IMR-90 (cell line): Measurements from ENCODE around the gene TMEM59. TPM values are rescaled to one million over a fixed set of nuclear protein-coding genes. Genes with fewer than 3 reads are reported as not detected.
"Not testable (repeated sequence)": the region's sequence is repeated elsewhere in the genome, so short reads cannot be mapped to it uniquely, and the experiment has no call there.

Experiments used
- ATAC-seq: fragments of 200-7000 bp; cut with Tn5 transposase; 2 replicates; pipeline ENCODE4 v1.9.1; 2020; ENCODE audit warnings: low read depth, mild to moderate bottlenecking, moderate library complexity
- BruUV-seq: library from RNA; stranded (reverse); fragments of 400-500 nt; replicated peaks from 2 replicates; lab custom pipeline; 2021; lab: Mats Ljungman, UMichigan
- CTCF ChIA-PET: fragments of 300-600 bp; formaldehyde crosslinking; extraction: SDS; loops from one replicate; lab custom pipeline; 2021; ENCODE audit warnings: antibody characterized with exemption; lab: Yijun Ruan, JAX
- POLR2A ChIA-PET: fragments of 300-600 bp; sonication (Branson Sonifier 250); formaldehyde crosslinking; loops from one replicate; lab custom pipeline; 2022; ENCODE audit warnings: antibody characterized with exemption; ENCODE audit not compliant: unreplicated experiment; lab: Charles Lee
- DNase-seq: peaks from one replicate; pipeline ENCODE4 v3.0.0; 2013
- H2AFZ ChIP-seq: replicated peaks from 2 replicates; pipeline ENCODE3; 2013; ENCODE audit warnings: low read length, mild to moderate bottlenecking; ENCODE audit not compliant: poor library complexity
- H2AK5ac ChIP-seq: 2 replicates; pipeline ENCODE4 v1.6.1; 2013; ENCODE audit warnings: low read depth, low read length, inconsistent platforms
- H2AK9ac ChIP-seq: replicated peaks from 2 replicates; pipeline ENCODE3; 2013; ENCODE audit warnings: mild to moderate bottlenecking, low read depth, low read length, moderate library complexity; ENCODE audit not compliant: poor library complexity
- H2BK120ac ChIP-seq: 2 replicates; pipeline ENCODE4 v1.6.1; 2013; ENCODE audit warnings: low read depth, low read length, inconsistent platforms
- H2BK15ac ChIP-seq: 3 replicates; pipeline ENCODE4 v1.6.1; 2013; ENCODE audit warnings: low read depth, low read length, inconsistent platforms
- H2BK20ac ChIP-seq: 2 replicates; pipeline ENCODE4 v1.6.1; 2013; ENCODE audit warnings: low read depth, mild to moderate bottlenecking, inconsistent platforms, low read length, moderate library complexity
- H2BK5ac ChIP-seq: 2 replicates; pipeline ENCODE4 v1.6.1; 2013; ENCODE audit warnings: mild to moderate bottlenecking, low read depth, low read length, inconsistent platforms; ENCODE audit not compliant: poor library complexity, severe bottlenecking
- H3K14ac ChIP-seq: replicated peaks from 2 replicates; pipeline ENCODE4 v1.6.1; 2013; ENCODE audit warnings: low read depth, low read length, inconsistent platforms
- H3K18ac ChIP-seq: 2 replicates; pipeline ENCODE4 v1.6.1; 2013; ENCODE audit warnings: low read depth, low read length, control low read depth
- H3K23ac ChIP-seq: 2 replicates; pipeline ENCODE4 v1.6.1; 2013; ENCODE audit warnings: low read depth, low read length, inconsistent platforms
- H3K27ac ChIP-seq: 2 replicates; pipeline ENCODE4 v1.5.1; 2013; ENCODE audit warnings: mild to moderate bottlenecking, control low read depth, low read length; ENCODE audit not compliant: insufficient read depth
- H3K27me3 ChIP-seq: 2 replicates; pipeline ENCODE4 v1.6.1; 2013; ENCODE audit warnings: low read length; ENCODE audit not compliant: control insufficient read depth, insufficient read depth
- H3K36me3 ChIP-seq: 2 replicates; pipeline ENCODE4 v1.6.1; 2013; ENCODE audit warnings: low read length, mixed read lengths; ENCODE audit not compliant: control insufficient read depth, insufficient read depth
- H3K4ac ChIP-seq: 2 replicates; pipeline ENCODE4 v1.6.1; 2013; ENCODE audit warnings: low read depth, low read length, inconsistent platforms
- H3K4me1 ChIP-seq: 2 replicates; pipeline ENCODE4 v1.6.1; 2013; ENCODE audit warnings: low read length, mixed read lengths; ENCODE audit not compliant: control insufficient read depth, insufficient read depth
- H3K4me2 ChIP-seq: 2 replicates; pipeline ENCODE4 v1.6.1; 2013; ENCODE audit warnings: low read depth, mild to moderate bottlenecking, control low read depth, low read length, moderate library complexity
- H3K4me3 ChIP-seq: 2 replicates; pipeline ENCODE4 v1.5.1; 2013; ENCODE audit warnings: low read depth, mild to moderate bottlenecking, control low read depth, low read length, moderate library complexity; ENCODE audit not compliant: insufficient read depth
- H3K56ac ChIP-seq: 2 replicates; pipeline ENCODE4 v1.6.1; 2013; ENCODE audit warnings: low read length, inconsistent platforms; ENCODE audit not compliant: insufficient read depth; ENCODE audit errors: extremely low read depth
- H3K79me1 ChIP-seq, 2 experiments: 2 replicates each; pipeline ENCODE4 v1.6.1; 2013; ENCODE audit warnings: low read length in 2 of 2, inconsistent platforms in 1 of 2, low read depth in 1 of 2
- H3K9ac ChIP-seq: 2 replicates; pipeline ENCODE4 v1.6.1; 2013; ENCODE audit warnings: low read depth, low read length, control low read depth
- H3K9me1 ChIP-seq: 2 replicates; pipeline ENCODE4 v1.6.1; 2013; ENCODE audit warnings: low read length, inconsistent platforms; ENCODE audit not compliant: insufficient read depth
- H3K9me3 ChIP-seq: 2 replicates; pipeline ENCODE4 v1.6.1; 2013; ENCODE audit warnings: low read length; ENCODE audit not compliant: control insufficient read depth, insufficient read depth
- H4K20me1 ChIP-seq: 2 replicates; pipeline ENCODE4 v1.6.1; 2013; ENCODE audit warnings: low read length, inconsistent platforms; ENCODE audit not compliant: insufficient read depth
- H4K5ac ChIP-seq: 2 replicates; pipeline ENCODE4 v1.6.1; 2013; ENCODE audit warnings: mild to moderate bottlenecking, low read depth, low read length, control low read depth
- H4K8ac ChIP-seq, 2 experiments: 2 replicates each; pipeline ENCODE4 v1.6.1; 2013; ENCODE audit warnings: low read depth in 2 of 2, low read length in 2 of 2, control low read depth in 1 of 2, inconsistent platforms in 1 of 2
- H4K91ac ChIP-seq: 2 replicates; pipeline ENCODE4 v1.6.1; 2013; ENCODE audit warnings: low read depth, low read length, inconsistent platforms; ENCODE audit not compliant: insufficient read depth
- WGBS, 2 experiments: methylation state at CpG; one replicate each; pipeline versions ENCODE4 v1.1.5 to v1.1.7; 2013; ENCODE audit warnings: missing lambda C conversion rate in 2 of 2; ENCODE audit not compliant: insufficient read length in 1 of 2; ENCODE audit errors: extremely low coverage in 2 of 2; 5-methylcytosine and 5-hydroxymethylcytosine counted together
- dilution Hi-C: fragments of 300-500 bp; cut with HindIII; formaldehyde crosslinking; loops from one replicate; pipeline ENCODE4 v1.14.3; 2018; ENCODE audit warnings: low sequenced_read_pairs; ENCODE audit not compliant: unreplicated experiment
- in situ Hi-C: fragments of 300-500 bp; cut with MboI; formaldehyde crosslinking; loops from 3 replicates; pipeline ENCODE4 v1.14.3; 2019; ENCODE audit warnings: low sequenced_read_pairs, inconsistent platforms, mixed read lengths
- intact Hi-C: fragments of 100-400 bp; cut with micrococcal nuclease; formaldehyde crosslinking; loops from 2 replicates; pipeline ENCODE4 v1.10.0; 2022
- polyA plus RNA-seq, 3 experiments: library from polyadenylated mRNA; depleted of rRNA; stranded (reverse); fragments of >200 nt; gene quantifications; 2 replicates each; pipeline ENCODE4 v1.2.3, GENCODE V29; 2012; ENCODE audit warnings: low replicate concordance in 1 of 3
- total RNA-seq: library from RNA; depleted of rRNA; stranded (reverse); fragments of >200 nt; gene quantifications from 2 replicates; pipeline ENCODE4 v1.2.3, GENCODE V29; 2012

Gene TMEM59
- total and polyA plus RNA-seq, 2 of the 4 experiments (the other 2 are of a cell fraction), result 239 to 241 TPM

- dilution Hi-C loops, H2AFZ ChIP-seq, H3K9ac ChIP-seq, H4K5ac ChIP-seq, H4K91ac ChIP-seq, H3K14ac ChIP-seq, H3K4ac ChIP-seq, H3K4me3 ChIP-seq, intact Hi-C loops, BruUV-seq, H2AK9ac ChIP-seq, H3K9me3 ChIP-seq, H3K27ac ChIP-seq, in situ Hi-C loops, H4K20me1 ChIP-seq, H2BK120ac ChIP-seq, H3K56ac ChIP-seq, H3K9me1 ChIP-seq, H2BK5ac ChIP-seq, H3K36me3 ChIP-seq, H3K23ac ChIP-seq, H2BK20ac ChIP-seq, DNase-seq, H2BK15ac ChIP-seq, H2AK5ac ChIP-seq, CTCF ChIA-PET, H3K18ac ChIP-seq, H3K4me2 ChIP-seq, H3K4me1 ChIP-seq, H3K79me1 ChIP-seq, H4K8ac ChIP-seq, POLR2A ChIA-PET, ATAC-seq: not testable (repeated sequence)
- H3K27me3 ChIP-seq, result peaks cover 38% of the 10 kb centered on the region
- 91% methylated on average over 7 of the region's 19 CpGs; no CpG with 5 or more reads in 1 of the 2 experiments for WGBS, 2 experiments
Measured at GRCh38 chr1:54003750-54004480, 49.1 kb downstream of the TMEM59 start.
